HUES6 (cell line): ENCODE results near the gene BEX2.
"Not testable (repeated sequence)": the region's sequence is repeated elsewhere in the genome, so short reads cannot be mapped to it uniquely, and the experiment has no call there.

Experiments
- H3K27ac ChIP-seq: 2 replicates; pipeline ENCODE4 v1.7.0; 2013; ENCODE audit warnings: low read depth, mild to moderate bottlenecking, low read length, inconsistent platforms
- H3K27me3 ChIP-seq: 2 replicates; pipeline ENCODE4 v1.6.1; 2013; ENCODE audit warnings: low read length; ENCODE audit not compliant: control insufficient read depth, insufficient read depth
- H3K36me3 ChIP-seq: 2 replicates; pipeline ENCODE4 v1.6.1; 2013; ENCODE audit warnings: low read length; ENCODE audit not compliant: control insufficient read depth, insufficient read depth
- H3K4me1 ChIP-seq: 2 replicates; pipeline ENCODE4 v1.6.1; 2013; ENCODE audit warnings: low read length; ENCODE audit not compliant: control insufficient read depth, insufficient read depth
- H3K4me3 ChIP-seq: 2 replicates; pipeline ENCODE4 v1.5.1; 2013; ENCODE audit warnings: low read depth, low read length
- H3K9ac ChIP-seq: one replicate; pipeline ENCODE4 v1.6.1; 2013; ENCODE audit warnings: mild to moderate bottlenecking, low read length
- H3K9me3 ChIP-seq: 2 replicates; pipeline ENCODE4 v1.6.1; 2013; ENCODE audit warnings: low read depth, low read length; ENCODE audit not compliant: control insufficient read depth, insufficient read depth

The BEX2 gene

GRCh38 chrX:103330681-103331288 is 20.0 kb upstream of the BEX2 start:
- Histone ChIP-seq H3K36me3 (no peaks in the 10 kb centered on the region), H3K9me3 (no peaks in the 10 kb centered on the region), H3K27me3 (peaks cover 15% of the 10 kb centered on the region; the same call in 1 of the 2 replicates), H3K27ac (no peak overlapping the region), H3K4me3 (peak overlapping the region; percentile 54), H3K9ac (peak overlapping the region; percentile 32), H3K4me1 (peaks cover 30% of the 10 kb centered on the region)

- Histone ChIP-seq H3K36me3 (no peaks in the 10 kb centered on the region), H3K4me1 (peaks cover 30% of the 10 kb centered on the region), H3K27ac (no peak within 1 kb of the TSS), H3K4me3 (peak within 1 kb of the TSS; percentile 54), H3K9me3 (no peaks in the 10 kb centered on the region), H3K9ac (peak within 1 kb of the TSS; percentile 32), H3K27me3 (peaks cover 11% of the 10 kb centered on the region; the same call in 1 of the 2 replicates)
These were observed 19.2 kb upstream of the BEX2 start, which contains the start of gene TCEAL7 for GRCh38 chrX:103329991-103330390. Gene TCEAL7 (plus strand): TSS chrX:103330239. CDS start chrX:103331404, 1,165 bp downstream.

- H3K9ac ChIP-seq, result no peak overlapping the region
These were observed 600 bp upstream of the BEX2 start for GRCh38 chrX:103311399-103311780.

GRCh38 chrX:103309860-103310554 is 783 bp downstream of the BEX2 start:
- peak overlapping the region; percentile 73 for H3K4me3 ChIP-seq
- peaks cover 2% of the 10 kb centered on the region; the same call in 1 of the 2 replicates for H3K4me1 ChIP-seq
- no peak overlapping the region for H3K27ac ChIP-seq
- H3K36me3 ChIP-seq, result no peaks in the 10 kb centered on the region; the same call in 1 of the 2 replicates
- H3K9ac ChIP-seq, result peak overlapping the region; percentile 55
- H3K27me3 ChIP-seq, result peaks cover 15% of the 10 kb centered on the region
- H3K9me3 ChIP-seq, result no peaks in the 10 kb centered on the region

More at GRCh38 chrX:103311399-103311780, 600 bp upstream of the BEX2 start:
- Histone ChIP-seq H3K4me1 (peaks cover 2% of the 10 kb centered on the region; the same call in 1 of the 2 replicates), H3K9me3 (no peaks in the 10 kb centered on the region), H3K27ac (no peak overlapping the region), H3K27me3 (peaks cover 15% of the 10 kb centered on the region), H3K4me3 (peak overlapping the region; percentile 73), H3K36me3 (no peaks in the 10 kb centered on the region; the same call in 1 of the 2 replicates)

GRCh38 chrX:103305666-103306065 is 5.1 kb downstream of the BEX2 start:
- not testable (repeated sequence) for H3K36me3 ChIP-seq, H3K4me1 ChIP-seq, H3K9me3 ChIP-seq, H3K27ac ChIP-seq, H3K9ac ChIP-seq, H3K4me3 ChIP-seq
- H3K27me3 ChIP-seq, result peaks cover 18% of the 10 kb centered on the region

GRCh38 chrX:103304705-103305104 is 6.1 kb downstream of the BEX2 start:
- no peak overlapping the region for H3K4me3 ChIP-seq

GRCh38 chrX:103293118-103293517 is 17.7 kb downstream of the BEX2 start:
- Histone ChIP-seq H3K36me3 (no peaks in the 10 kb centered on the region), H3K4me3 (no peak overlapping the region), H3K27me3 (peaks cover 22% of the 10 kb centered on the region; the same call in 1 of the 2 replicates), H3K27ac (no peak overlapping the region), H3K4me1 (peaks cover 13% of the 10 kb centered on the region; the same call in 1 of the 2 replicates), H3K9me3 (peaks cover 5% of the 10 kb centered on the region; the same call in 1 of the 2 replicates), H3K9ac (no peak overlapping the region)

More at GRCh38 chrX:103304705-103305104, 6.1 kb downstream of the BEX2 start:
- Histone ChIP-seq H3K27me3 (peaks cover 14% of the 10 kb centered on the region), H3K4me1 (no peaks in the 10 kb centered on the region), H3K9me3 (no peaks in the 10 kb centered on the region), H3K36me3 (no peaks in the 10 kb centered on the region; the same call in 1 of the 2 replicates), H3K27ac (no peak overlapping the region), H3K9ac (no peak overlapping the region)

- peaks cover 36% of the 10 kb centered on the region for H3K27me3 ChIP-seq
These were observed 31.2 kb downstream of the BEX2 start for GRCh38 chrX:103279624-103280023.

GRCh38 chrX:103276581-103277002 is 34.2 kb downstream of the BEX2 start, which contains the start of gene TCEAL5:
Gene TCEAL5 (minus strand): TSS chrX:103276750. CDS start chrX:103274563, 2,187 bp downstream.
- Histone ChIP-seq H3K27ac (no peak within 1 kb of the TSS), H3K9ac (no peak within 1 kb of the TSS), H3K4me3 (peak within 1 kb of the TSS; percentile 20)

More at GRCh38 chrX:103279624-103280023, 31.2 kb downstream of the BEX2 start:
- peaks cover 4% of the 10 kb centered on the region; the same call in 1 of the 2 replicates for H3K4me1 ChIP-seq
- H3K9me3 ChIP-seq, result peaks cover 7% of the 10 kb centered on the region
- H3K4me3 ChIP-seq, result no peak overlapping the region
- H3K36me3 ChIP-seq, result no peaks in the 10 kb centered on the region
- H3K27ac ChIP-seq, result no peak overlapping the region
- no peak overlapping the region for H3K9ac ChIP-seq

GRCh38 chrX:103275947-103276567 is 34.7 kb downstream of the BEX2 start:
- H3K4me1 ChIP-seq, result peaks cover 4% of the 10 kb centered on the region; the same call in 1 of the 2 replicates
- no peak overlapping the region for H3K9ac ChIP-seq
- H3K27ac ChIP-seq, result no peak overlapping the region
- H3K9me3 ChIP-seq, result no peaks in the 10 kb centered on the region
- H3K36me3 ChIP-seq, result no peaks in the 10 kb centered on the region
- H3K27me3 ChIP-seq, result peaks cover 48% of the 10 kb centered on the region
- H3K4me3 ChIP-seq, result peak overlapping the region; percentile 20

More at GRCh38 chrX:103276581-103277002, 34.2 kb downstream of the BEX2 start, which contains the start of gene TCEAL5:
- Histone ChIP-seq H3K9me3 (no peaks in the 10 kb centered on the region; the same call in 1 of the 2 replicates), H3K27me3 (peaks cover 45% of the 10 kb centered on the region), H3K4me1 (peaks cover 4% of the 10 kb centered on the region; the same call in 1 of the 2 replicates), H3K36me3 (no peaks in the 10 kb centered on the region)
